GM21619 (cell line): ENCODE data around the gene SRRT.

Experiments
- ATAC-seq: cut with Tn5 transposase; IDR thresholded peaks from one replicate; pipeline ENCODE4 v1.9.1; 2021; ENCODE audit not compliant: unreplicated experiment

Gene SRRT, protein sequence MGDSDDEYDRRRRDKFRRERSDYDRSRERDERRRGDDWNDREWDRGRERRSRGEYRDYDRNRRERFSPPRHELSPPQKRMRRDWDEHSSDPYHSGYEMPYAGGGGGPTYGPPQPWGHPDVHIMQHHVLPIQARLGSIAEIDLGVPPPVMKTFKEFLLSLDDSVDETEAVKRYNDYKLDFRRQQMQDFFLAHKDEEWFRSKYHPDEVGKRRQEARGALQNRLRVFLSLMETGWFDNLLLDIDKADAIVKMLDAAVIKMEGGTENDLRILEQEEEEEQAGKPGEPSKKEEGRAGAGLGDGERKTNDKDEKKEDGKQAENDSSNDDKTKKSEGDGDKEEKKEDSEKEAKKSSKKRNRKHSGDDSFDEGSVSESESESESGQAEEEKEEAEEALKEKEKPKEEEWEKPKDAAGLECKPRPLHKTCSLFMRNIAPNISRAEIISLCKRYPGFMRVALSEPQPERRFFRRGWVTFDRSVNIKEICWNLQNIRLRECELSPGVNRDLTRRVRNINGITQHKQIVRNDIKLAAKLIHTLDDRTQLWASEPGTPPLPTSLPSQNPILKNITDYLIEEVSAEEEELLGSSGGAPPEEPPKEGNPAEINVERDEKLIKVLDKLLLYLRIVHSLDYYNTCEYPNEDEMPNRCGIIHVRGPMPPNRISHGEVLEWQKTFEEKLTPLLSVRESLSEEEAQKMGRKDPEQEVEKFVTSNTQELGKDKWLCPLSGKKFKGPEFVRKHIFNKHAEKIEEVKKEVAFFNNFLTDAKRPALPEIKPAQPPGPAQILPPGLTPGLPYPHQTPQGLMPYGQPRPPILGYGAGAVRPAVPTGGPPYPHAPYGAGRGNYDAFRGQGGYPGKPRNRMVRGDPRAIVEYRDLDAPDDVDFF

DNA sequence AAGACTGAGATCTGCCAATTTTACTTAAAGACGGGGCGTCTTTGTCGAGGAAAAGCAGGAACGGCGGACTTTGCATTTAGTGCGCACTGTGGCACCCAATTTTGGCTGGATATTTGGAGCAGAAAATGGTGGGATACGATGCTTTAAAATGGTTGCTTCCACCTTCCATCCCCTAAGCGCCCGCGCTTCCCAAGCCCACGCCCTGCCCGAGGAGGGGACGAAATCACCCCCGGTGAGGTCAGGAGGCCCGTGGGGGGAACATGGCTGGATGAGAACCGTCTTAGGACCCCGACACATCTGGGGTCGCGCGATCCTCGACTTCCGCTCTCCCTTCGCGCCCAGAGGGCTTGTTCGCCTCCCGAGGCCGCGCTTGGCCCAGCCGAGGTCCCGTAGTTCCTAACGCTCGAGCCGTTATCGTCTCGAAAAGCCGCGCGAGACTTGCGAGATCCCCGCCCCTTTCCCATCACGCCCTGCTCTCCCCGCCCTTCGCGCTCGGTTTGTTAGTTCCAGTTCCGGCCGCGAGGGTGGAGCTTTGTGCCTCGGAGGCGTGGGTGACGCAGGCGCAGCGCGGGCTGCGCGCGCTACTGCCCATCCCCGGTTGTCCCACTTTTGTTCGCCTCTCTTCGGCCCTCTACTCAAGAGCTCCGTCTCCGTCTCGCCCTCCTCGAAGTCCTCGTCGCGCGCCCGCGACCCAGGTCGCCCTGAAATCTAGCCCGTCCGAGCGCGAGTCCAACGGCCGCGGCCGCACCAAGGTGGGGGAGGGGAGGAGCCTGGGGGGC is at the start of gene SRRT:
SRRT (plus strand) TSS at position 527 of the 779 bp plus-strand sequence. CDS start 488 bp downstream, outside the sequence.
- ATAC-seq = peak; percentile 89

DNA sequence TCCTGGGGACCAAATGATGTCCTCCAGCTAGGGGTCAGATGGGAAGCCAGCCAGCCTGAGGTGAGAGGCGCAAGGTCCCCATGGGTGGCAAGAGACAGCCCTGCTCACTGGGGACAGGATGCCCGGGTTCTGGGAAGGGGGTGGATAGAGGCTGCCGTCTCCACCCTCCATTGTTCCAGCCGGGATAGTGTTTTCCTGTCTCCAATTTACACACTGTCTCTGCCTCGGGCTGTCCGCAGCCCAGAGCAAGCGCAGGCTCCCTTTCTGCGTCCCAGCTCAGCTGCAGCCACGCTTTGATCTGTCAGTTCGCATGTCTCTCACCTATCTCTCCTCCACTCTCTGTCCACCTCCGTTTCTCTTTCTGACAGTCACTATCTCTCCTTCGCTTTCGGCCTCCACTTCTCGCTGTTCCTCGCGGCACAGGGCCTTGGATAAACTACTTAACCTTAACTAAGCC is 49.7 kb upstream of the SRRT start:
- ATAC-seq = no peak

DNA sequence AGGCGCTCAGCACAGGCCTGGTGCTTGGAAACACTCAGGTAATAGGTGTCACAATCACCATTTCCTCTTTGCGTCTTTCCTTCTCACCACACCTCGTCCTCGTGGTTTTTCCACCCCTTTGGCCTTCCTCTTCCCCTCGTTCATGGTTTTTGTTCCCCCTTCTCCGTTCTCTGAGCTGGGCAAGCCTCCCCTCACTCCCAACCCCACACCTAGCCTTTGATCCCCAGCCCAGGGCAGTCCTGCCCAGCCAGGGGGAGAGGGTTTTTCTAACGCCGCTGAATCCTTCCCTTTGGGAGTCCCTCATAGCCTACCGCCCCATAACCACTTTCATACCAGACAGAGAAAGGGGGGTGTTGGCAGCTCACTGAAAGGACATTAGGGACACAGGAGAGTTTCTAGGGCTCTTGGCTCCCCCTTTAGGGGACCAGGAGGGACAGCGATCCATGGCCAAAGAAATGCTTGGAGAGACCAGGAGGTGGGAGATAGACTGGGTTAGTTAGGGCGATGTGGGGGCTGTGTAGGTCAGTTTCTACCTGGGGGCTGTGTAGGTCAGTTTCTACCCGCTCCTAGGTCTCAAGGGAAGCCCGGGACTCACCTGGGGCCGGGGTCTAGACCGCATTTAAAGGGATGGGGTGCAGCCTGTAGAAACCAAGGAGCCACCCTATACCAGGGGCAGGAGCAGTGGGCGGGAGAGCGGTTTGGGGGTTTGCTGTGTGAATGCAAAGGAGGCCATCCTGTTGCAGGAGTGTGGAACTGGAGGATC is 49.0 kb upstream of the SRRT start:
- ATAC-seq = no peak

DNA sequence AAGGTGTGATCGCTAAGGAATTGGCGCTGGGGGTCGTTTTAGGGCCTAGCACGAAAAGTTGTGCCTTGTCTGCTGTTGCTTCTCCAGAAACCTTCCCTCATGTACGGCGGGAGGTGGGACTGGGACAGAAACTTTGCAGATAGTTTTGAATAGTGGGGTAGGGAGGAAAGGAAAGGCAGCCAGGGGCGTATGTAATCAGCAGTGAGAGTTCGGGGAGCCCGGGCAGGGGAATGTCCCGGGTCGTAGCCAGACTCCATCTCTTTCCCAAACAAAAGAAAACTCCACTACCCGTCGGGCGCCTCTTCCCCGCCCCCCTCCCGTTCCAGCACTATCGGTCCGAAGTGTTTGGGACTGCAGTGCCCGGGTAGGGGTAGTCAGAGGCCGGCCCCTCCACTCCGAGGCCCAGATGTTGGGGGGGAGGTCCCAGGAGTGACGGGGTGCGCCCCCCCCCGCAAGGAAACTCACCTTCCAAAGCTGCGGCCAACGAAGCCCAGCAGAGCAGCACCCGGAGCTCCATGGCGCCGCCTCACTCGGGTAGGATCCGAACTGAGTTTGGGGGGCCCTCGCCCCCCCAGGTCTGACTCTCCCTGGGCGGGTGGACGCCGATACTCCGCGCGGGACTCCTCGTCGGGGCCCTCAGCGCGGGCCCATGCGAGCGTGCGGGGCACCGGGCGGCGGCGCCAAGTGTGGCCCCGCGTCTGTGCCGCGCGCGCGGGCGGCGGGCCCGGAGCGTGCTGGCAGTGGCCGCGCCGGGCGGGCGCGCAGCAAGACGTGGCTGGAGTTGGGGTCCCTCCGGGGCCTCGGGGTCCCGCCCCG is 48.2 kb upstream of the SRRT start:
- ATAC-seq = no peak

DNA sequence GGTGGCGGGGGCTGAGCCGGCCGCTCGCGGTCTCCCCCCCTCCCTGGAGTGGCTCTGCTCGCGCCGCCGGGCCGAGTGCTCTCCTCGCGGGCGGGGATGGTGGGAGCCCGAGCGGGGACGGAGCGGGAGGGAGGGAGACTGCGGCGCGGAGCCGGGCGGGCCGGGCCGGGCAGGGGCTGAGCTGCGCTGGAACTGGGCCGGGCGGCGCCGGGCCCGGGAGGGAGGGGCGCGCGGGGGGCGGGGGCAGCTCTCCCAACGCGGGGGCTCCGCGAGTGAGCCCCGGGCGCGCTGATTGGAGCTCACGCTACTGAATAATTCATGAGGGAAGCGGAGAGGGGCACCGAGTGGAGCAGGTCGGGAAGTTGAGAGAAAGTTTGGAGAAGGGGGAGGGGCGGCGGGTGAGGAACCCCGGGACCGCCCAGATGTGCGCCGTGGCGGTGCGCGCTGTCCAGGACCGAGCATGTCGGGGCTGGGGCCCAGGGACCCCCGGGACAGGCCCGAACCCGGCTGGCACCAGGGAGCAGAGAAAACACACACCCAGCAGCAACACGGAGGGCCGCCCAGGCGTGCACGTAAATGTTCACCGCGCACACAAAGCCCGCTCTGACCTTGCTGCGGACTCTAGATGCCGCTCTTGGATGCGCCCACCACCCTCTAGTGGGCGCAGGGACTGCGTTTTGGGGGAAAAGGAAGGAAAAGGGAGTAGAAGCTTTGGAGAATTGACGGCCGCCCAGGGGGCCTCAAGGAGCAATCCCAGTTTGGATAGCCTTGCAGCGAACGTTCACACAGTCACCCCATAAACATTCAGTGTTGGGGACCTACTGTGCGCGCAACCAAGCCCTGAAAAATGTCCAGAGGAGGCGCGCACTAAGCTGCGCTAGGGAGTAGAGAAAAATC is 47.3 kb upstream of the SRRT start, which contains the start of gene EPHB4:
EPHB4 (minus strand) TSS at position 194 of the 897 bp plus-strand sequence. CDS start 493 bp downstream, outside the sequence.
- ATAC-seq = no peak

DNA sequence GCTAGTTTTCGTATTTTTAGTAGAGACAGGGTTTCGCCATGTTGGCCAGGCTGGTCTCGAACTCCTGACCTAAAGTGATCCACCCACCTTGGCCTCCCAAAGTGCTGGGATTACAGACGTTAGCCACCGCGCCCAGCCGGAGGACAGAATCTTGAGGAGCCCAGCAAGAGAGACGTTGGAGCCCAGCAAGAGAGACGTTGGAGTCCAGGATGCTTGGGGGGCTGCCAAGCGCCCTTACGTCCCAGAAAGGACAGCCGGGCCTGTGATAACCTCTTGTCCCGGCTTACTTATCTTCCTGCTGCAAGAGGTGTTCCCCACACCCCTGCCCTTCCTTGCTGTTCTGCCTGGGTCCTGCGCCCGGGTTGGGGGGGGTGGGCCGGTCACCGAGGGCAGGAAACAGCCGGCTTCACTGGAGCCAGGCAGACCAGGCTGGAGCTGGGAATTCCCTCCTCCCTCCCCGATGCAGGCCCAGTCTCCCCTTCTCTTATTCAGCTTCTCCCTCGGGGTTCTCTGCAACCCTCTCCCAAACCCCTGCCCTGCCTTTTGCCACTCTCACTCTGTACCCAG is 45.7 kb upstream of the SRRT start:
- no peak for ATAC-seq

DNA sequence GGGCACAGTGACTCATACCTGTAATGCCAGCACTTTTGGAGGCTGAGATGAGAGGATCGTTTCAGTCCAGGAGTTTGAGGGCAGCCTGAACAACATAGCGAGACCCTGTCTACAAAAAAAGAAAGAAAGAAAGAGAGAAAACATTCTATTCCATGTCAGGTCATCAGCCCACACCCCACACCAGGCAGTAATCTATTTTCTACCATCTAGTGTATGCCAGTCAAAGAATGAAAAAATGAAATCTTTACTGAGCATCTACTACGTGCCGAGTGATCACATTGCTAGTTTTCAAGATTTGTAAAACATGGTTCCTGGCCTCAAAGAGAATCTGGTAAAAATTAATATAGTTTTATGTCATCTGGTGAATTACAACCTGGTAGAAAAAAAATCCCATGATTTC is 44.5 kb upstream of the SRRT start:
- ATAC-seq = no peak

DNA sequence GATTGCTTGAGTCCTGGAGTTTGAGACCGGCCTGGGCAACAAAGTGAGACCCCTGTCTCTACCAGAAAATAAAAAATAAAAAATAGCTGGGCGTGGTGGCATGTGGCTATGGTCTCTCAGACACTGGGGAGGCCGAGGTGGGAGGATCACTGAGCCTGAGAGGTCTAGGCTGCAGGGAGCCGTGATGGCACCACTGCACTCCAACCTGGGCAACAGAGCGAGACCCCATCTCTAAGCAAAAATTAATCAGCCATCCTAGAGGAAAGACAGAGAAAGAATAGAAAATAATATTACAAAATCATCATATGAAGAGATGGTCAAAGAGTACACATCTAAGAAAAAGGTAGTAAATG is 42.6 kb upstream of the SRRT start:
- no peak for ATAC-seq

DNA sequence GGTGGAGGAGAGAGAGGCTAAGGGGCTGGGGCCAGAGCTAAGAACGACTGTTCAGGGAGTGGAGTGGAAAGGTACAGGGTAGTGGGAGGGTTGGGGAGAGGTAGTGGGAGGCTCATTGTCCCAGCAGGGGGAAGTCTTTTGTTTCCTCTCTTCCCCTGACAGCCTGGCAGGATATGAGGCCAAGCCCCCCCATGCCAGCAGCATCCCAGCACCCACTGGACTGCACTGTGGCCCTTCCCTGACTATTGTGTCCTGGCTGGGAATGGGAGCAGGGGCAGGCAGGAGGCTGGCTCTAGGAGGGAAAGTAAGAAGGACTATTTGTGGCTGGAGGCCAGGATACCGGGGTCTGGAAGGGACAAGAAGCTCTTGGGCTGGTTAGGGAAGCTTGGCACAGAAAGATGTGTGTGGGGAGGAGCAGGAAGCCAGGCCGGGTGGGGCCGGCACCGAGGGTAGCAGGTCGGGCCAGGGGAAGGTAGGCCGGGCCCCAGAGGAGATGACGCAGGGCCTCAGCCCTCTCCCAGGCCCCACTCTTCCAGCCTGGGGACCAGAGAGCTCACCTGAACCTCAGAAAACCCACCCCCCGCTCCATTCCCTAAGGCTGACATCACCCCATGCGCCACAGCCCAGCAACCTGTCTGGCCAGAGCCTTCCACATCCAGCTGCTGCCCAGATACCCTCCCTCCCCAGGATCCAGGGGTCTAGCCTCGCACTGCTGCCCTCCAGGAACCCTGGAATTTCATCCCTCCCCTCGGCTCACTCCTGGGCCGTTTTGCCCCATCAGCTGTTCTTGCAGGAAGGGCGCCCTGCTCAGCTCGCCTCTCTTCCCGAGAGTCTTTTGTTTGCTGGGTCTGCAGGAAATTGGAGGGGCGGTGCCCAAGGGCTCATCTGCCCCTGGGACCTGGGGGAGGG is 38.7 kb upstream of the SRRT start:
- ATAC-seq = no peak

DNA sequence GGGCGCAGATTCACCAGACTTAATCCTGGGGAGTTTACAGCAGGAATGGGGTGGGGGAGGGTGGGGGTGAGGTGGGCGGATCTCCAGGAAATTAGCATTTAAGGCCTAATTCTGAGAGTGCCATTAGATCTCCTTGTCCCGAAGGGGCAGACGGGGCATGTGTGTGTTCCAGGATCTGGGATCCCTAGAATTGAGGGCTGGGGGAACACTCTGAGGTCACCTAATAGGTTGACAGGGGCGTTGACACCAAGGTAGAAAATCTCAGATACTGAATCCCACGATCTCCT is 38.1 kb upstream of the SRRT start:
- no peak for ATAC-seq

DNA sequence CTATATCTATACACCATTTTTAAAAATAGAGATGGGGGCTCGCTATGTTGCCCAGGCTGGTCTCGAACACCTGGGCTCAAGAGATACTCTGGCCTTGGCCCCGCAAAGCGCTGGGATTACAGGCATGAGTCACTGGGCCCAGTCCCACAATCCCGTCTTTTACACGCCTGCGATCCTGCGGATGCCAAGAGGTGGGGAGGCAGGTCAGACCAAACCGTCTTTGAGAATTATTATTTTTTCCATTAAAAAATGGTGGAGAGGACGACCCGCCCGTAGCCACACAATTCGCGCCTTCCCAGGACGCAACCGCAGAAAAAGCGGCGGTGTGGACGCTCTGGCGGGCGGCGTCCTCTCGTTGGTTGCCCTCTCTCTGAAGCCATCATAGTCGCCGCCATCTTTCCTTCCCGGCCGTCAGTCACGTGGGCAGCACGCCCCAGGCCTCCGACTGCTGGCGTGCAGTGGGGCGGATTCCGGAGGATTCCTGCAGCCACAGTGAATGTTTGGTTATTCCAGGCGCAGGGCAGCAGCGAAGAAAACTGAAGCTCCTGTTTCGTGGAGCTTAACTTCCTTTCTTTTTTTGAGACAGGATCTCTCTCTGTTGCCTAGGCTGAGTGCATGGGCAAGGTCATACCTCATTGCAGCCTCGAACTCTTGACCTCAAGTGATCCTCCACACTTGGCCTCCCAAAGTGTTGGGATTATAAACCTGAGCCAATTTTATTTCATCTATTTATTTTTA is 37.6 kb upstream of the SRRT start:
- ATAC-seq = peak; percentile 87

DNA sequence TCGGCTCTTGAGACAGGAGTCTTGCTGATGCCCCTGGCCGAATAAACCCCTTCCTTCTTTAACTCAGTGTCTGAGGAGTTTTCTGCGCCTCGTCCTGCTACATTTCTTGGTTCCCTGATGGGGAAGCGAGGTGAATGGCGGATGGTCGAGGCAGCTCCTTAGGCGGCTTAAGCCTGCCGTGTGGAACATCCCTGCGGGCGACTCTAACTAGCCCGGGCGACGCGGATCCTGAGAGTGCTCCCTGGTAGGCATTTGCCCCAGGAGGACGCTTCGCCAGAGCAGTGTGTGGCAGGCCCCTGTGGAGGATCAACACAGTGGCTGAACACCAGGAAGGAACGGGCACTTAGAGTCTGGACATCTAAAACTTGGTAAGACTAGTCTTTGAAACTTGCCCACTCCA is 35.5 kb upstream of the SRRT start:
- no peak for ATAC-seq

DNA sequence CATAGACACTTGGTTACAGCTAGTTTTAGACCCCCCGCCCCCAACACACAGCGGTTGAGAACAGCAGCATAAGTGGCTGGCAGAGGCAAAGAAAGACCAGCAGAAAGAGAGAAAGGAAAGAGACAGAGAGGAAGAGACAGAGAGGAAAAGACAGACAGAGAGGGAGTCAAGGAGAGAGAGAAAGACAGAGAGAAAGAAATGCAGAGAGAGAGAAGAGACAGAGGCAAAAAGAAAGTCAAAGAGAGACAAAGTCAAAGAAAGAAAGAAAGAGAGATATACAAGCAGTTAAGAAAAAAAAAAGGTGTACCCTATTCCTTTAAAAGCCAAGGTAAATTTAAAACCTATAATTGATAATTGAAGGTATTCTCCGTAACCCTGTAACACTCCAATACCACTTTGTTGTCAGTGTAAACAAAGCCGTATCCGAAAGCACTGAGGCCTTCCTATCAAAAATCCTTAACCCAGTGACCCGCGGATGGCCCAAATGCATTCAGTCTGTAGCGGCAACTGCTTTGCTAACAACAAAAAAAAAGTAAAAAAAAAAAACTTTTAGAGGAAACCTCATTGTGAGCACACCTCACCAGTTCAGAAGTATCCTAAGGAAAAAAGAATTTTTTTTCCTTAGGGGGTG is 34.3 kb upstream of the SRRT start:
- no peak for ATAC-seq

DNA sequence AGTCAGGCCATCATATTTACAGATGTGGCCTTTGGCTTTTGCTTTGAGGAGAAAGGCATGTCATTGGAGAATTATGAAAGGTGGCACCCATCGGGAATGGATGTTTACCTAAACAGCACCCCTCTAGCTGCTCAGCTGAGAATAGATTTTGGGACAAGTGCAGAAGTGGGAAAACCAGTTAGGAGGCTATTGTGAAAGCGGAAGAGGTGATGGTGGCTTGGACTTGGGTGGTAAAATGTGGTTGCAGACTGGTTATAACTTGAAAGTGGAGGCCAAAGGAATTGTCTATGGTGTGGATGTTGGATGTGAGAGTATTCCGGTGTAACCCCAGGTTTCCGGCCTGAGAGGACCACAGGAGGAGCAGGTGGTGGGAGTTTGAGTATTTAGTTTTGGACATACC is 27.5 kb upstream of the SRRT start:
- ATAC-seq = no peak

DNA sequence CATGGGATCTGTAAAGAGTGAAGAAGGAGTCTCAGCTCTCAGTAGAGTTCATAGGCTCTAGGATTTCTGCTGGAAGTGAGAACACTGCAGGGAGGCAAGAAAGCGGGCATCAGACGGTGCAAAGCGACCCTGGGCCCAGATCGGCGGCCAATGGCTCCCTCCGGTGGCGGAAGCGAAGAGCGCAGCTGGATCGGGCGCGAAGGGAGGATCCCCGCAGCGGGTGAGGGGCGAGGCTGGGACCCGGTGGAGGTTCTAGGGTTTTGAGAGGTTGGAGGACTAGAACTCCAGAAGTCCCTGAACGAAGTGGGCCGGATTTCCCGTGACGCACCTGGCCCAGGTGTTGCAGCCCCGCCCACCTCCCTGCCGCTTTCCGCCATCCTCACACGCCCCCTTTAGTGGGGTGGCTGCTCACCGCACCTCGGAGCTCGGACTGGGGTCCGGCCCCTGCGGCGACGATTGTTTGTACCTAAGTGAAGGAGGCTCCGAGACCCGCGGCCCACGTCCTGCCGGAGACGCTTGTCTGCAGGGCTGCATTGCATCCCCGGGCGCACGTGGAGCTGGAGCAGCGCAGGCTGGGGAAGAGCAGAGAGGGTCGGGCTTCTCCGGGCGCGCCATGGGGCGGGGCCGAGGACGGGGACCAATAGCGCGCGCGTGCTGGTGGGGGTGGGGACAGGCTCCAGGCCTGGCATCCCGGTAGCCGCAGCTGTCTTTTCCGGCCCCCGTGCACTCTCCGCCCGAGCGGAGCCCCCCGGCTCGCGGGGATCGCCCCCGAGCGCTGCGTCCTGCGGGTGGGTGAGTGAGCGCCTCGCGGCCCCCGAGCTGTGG is 22.6 kb upstream of the SRRT start, which contains the start of gene SLC12A9:
SLC12A9 (plus strand) TSS at position 666 of the 825 bp plus-strand sequence. CDS start 1,485 bp downstream, outside the sequence.
- peak; percentile 88 for ATAC-seq
